CD14-positive monocyte (primary cell): ENCODE measurements around the gene LHPP. TPM values are rescaled to one million over a fixed set of nuclear protein-coding genes. Genes with fewer than 3 reads are reported as not detected.
A peak's percentile ranks its signal among the peaks of the same experiment; 100 is the strongest.

Source experiments
- DNase-seq, 3 donors: peaks; one replicate each; pipeline ENCODE4 v3.0.0-alpha.2; 2011 to 2022
- H2AFZ ChIP-seq: 2 replicates; pipeline ENCODE4 v1.6.0; 2012; ENCODE audit warnings: mild to moderate bottlenecking, low read depth, low read length, inconsistent platforms; ENCODE audit not compliant: insufficient read depth, poor library complexity, severe bottlenecking
- H3K27ac ChIP-seq, 2 donors: 1 replicate in 1 of 2; 2 replicates in 1 of 2; pipeline ENCODE4 v1.5.1; 2012 to 2013; ENCODE audit warnings: low read length in 2 of 2, control low read depth in 1 of 2, inconsistent platforms in 1 of 2, low read depth in 1 of 2, mild to moderate bottlenecking in 1 of 2
- H3K27me3 ChIP-seq, 2 donors: one replicate each; pipeline versions ENCODE4 v1.6.0 to v1.6.1; 2011 to 2013; ENCODE audit warnings: low read length in 2 of 2; ENCODE audit not compliant: control insufficient read depth in 2 of 2, insufficient read depth in 2 of 2
- H3K36me3 ChIP-seq, 2 donors: replicated peaks in 1 of 2; 1 replicate in 1 of 2; 2 replicates in 1 of 2; pipeline versions ENCODE4 v1.5.1 to v1.6.1; 2012 to 2013; ENCODE audit warnings: low read length in 2 of 2, control low read depth in 1 of 2, inconsistent platforms in 1 of 2, mild to moderate bottlenecking in 1 of 2; ENCODE audit not compliant: insufficient read depth in 2 of 2, control insufficient read depth in 1 of 2
- H3K4me1 ChIP-seq, 2 donors: 1 replicate in 1 of 2; 2 replicates in 1 of 2; pipeline versions ENCODE4 v1.5.1 to v1.6.1; 2012 to 2013; ENCODE audit warnings: low read length in 2 of 2, control low read depth in 1 of 2, inconsistent platforms in 1 of 2, mild to moderate bottlenecking in 1 of 2, moderate library complexity in 1 of 2; ENCODE audit not compliant: insufficient read depth in 2 of 2, control insufficient read depth in 1 of 2
- H3K4me2 ChIP-seq: replicated peaks from 2 replicates; pipeline ENCODE3; 2012; ENCODE audit warnings: low read length, moderate library complexity, mild to moderate bottlenecking; ENCODE audit not compliant: poor library complexity, severe bottlenecking; ENCODE audit errors: extremely low read depth
- H3K4me3 ChIP-seq, 3 experiments: fragments of 200-600 bp in 1 of 3; sonication (generic) in 1 of 3; replicated peaks in 1 of 3; 1 replicate in 2 of 3; 2 replicates in 1 of 3; pipeline ENCODE4 v1.5.1; 2011 to 2013; ENCODE audit warnings: low read length in 3 of 3, mild to moderate bottlenecking in 3 of 3, control low read depth in 2 of 3, low read depth in 2 of 3, inconsistent platforms in 1 of 3, moderate library complexity in 1 of 3
- H3K79me2 ChIP-seq: 2 replicates; pipeline ENCODE4 v1.6.0; 2012; ENCODE audit warnings: mild to moderate bottlenecking, control low read depth, inconsistent platforms, low read length, moderate library complexity; ENCODE audit not compliant: insufficient read depth
- H3K9ac ChIP-seq: 2 replicates; pipeline ENCODE4 v1.6.0; 2017; ENCODE audit warnings: low read length, mild to moderate bottlenecking; ENCODE audit not compliant: insufficient read depth, poor library complexity, severe bottlenecking
- H3K9me3 ChIP-seq, 2 donors: replicated peaks in 1 of 2; 1 replicate in 1 of 2; 2 replicates in 1 of 2; pipeline versions ENCODE4 v1.5.1 to v1.6.1; 2012 to 2013; ENCODE audit warnings: low read length in 2 of 2, control low read depth in 1 of 2; ENCODE audit not compliant: control insufficient read depth in 1 of 2, insufficient read depth in 1 of 2
- H4K20me1 ChIP-seq: 2 replicates; pipeline ENCODE4 v1.6.0; 2012; ENCODE audit warnings: mild to moderate bottlenecking, low read length, control low read depth, moderate library complexity; ENCODE audit not compliant: insufficient read depth
- H3K27ac Mint-ChIP-seq, 7 donors: one replicate each; pipeline ENCODE4 v1.8.0; 2020; ENCODE audit warnings: mild to moderate bottlenecking in 7 of 7, mixed read lengths in 7 of 7, moderate library complexity in 6 of 7, inconsistent platforms in 2 of 7
- H3K27me3 Mint-ChIP-seq, 3 donors: one replicate each; pipeline ENCODE4 v1.8.0; 2021 to 2022; ENCODE audit warnings: low read depth in 3 of 3, mild to moderate bottlenecking in 3 of 3, mixed read lengths in 3 of 3, moderate library complexity in 3 of 3, inconsistent platforms in 1 of 3
- H3K36me3 Mint-ChIP-seq, 2 donors: one replicate each; pipeline ENCODE4 v1.8.0; 2020; ENCODE audit warnings: mixed read lengths in 2 of 2, inconsistent platforms in 1 of 2, mild to moderate bottlenecking in 1 of 2
- H3K4me1 Mint-ChIP-seq: one replicate; pipeline ENCODE4 v1.8.0; 2020; ENCODE audit warnings: mild to moderate bottlenecking, mixed read lengths
- H3K4me3 Mint-ChIP-seq, 2 donors: one replicate each; pipeline ENCODE4 v1.8.0; 2020; ENCODE audit warnings: mild to moderate bottlenecking in 2 of 2, mixed read lengths in 2 of 2, moderate library complexity in 1 of 2
- H3K9me3 Mint-ChIP-seq, 7 donors: one replicate each; pipeline ENCODE4 v1.8.0; 2020 to 2022; ENCODE audit warnings: mixed read lengths in 7 of 7, mild to moderate bottlenecking in 6 of 7, moderate library complexity in 6 of 7, inconsistent platforms in 2 of 7
- CTCF ChIP-seq: fragments of 200-600 bp; IDR thresholded peaks from one replicate; pipeline ENCODE4 v1.8.0; 2022; ENCODE audit warnings: antibody characterized with exemption, mild to moderate bottlenecking
- WGBS: methylation state at CpG from one replicate; pipeline ENCODE4 v1.1.5; 2013; ENCODE audit warnings: missing lambda C conversion rate; ENCODE audit not compliant: insufficient coverage; 5-methylcytosine and 5-hydroxymethylcytosine counted together
- intact Hi-C, 2 donors: fragments of 100-400 bp; cut with micrococcal nuclease; formaldehyde crosslinking; loops; one replicate each; pipeline versions ENCODE4 v1.15.0 to v1.15.1; 2023
- polyA plus RNA-seq, 3 donors: library from polyadenylated mRNA; depleted of rRNA in 1 of 3; unstranded in 2 of 3; stranded (reverse) in 1 of 3; fragments of 300-500 nt in 2 of 3; fragments of >200 nt in 1 of 3; fragmentation: Illumina TruSeq in 2 of 3; gene quantifications; 1 replicate in 2 of 3; 2 replicates in 1 of 3; pipeline ENCODE4 v1.2.3, GENCODE V29; 2012 to 2021

The LHPP gene
- polyA plus RNA-seq, 3 donors: 15.2 to 20.6 (median 19.5) TPM

GRCh38 chr10:124542336-124542735 lies 80.7 kb downstream of the LHPP start:
- no peak for DNase-seq
- no peaks in the 10 kb centered on the region for H3K9me3 ChIP-seq
- Mint-ChIP-seq H3K4me1 (peaks cover 15% of the 10 kb centered on the region), H3K9me3 (no peaks in the 10 kb centered on the region), H3K27ac (no peak overlapping the region), H3K36me3 (no peaks in the 10 kb centered on the region), H3K4me3 (no peak overlapping the region), H3K27me3 (peaks cover 2 to 4% (median 2%) of the 10 kb centered on the region in 3 donors)
- H3K9ac ChIP-seq: no peak overlapping the region
- no peaks in the 10 kb centered on the region for H3K27me3 ChIP-seq
- no peak overlapping the region for H3K4me2 ChIP-seq
- TF ChIP-seq CTCF: no peak
- no peaks in the 10 kb centered on the region for H4K20me1 ChIP-seq
- no peak overlapping the region for H3K27ac ChIP-seq
- no peaks in the 10 kb centered on the region for H3K79me2 ChIP-seq
- intact Hi-C loops: loop anchor here in 1 of 2 donors (10.0 kb wide), 1 partner anchor 72 kb away; no protein-coding TSS in a partner anchor
- H3K36me3 ChIP-seq: no peaks in the 10 kb centered on the region
- WGBS: 92% methylated on average over 3 of the region's 3 CpGs
- H2AFZ ChIP-seq: no peak overlapping the region
- H3K4me1 ChIP-seq: no peaks in the 10 kb centered on the region
- no peak overlapping the region for H3K4me3 ChIP-seq

- peaks cover 21% of the 10 kb centered on the region for H3K4me1 Mint-ChIP-seq
- TF ChIP-seq CTCF: no peak
- Histone ChIP-seq H3K36me3 (no peaks in the 10 kb centered on the region), H3K27me3 (no peaks in the 10 kb centered on the region), H3K27ac (no peak overlapping the region), H3K9me3 (no peaks in the 10 kb centered on the region), H3K4me2 (no peak overlapping the region), H3K9ac (no peak overlapping the region), H2AFZ (no peak overlapping the region), H3K79me2 (no peaks in the 10 kb centered on the region), H4K20me1 (no peaks in the 10 kb centered on the region), H3K4me3 (no peak overlapping the region), H3K4me1 (peaks cover 0 to 3% of the 10 kb centered on the region in 2 donors)
- H3K36me3 Mint-ChIP-seq: no peaks in the 10 kb centered on the region
- H3K4me3 Mint-ChIP-seq: no peak overlapping the region
- intact Hi-C loops: loop anchor here in 1 of 2 donors (10.0 kb wide), 1 partner anchor 72 kb away; no protein-coding TSS in a partner anchor
- H3K9me3 Mint-ChIP-seq: no peaks in the 10 kb centered on the region
- DNase-seq: no peak
- WGBS: 94% methylated on average over 13 of the region's 13 CpGs
- peaks cover 2 to 4% (median 2%) of the 10 kb centered on the region in 3 donors for H3K27me3 Mint-ChIP-seq
- peak overlapping the region in 1 of 7 donors; percentile 35 for H3K27ac Mint-ChIP-seq
These were observed 81.5 kb downstream of the LHPP start for GRCh38 chr10:124543146-124543545.
